HFF-Myc (cell line): ENCODE results near the gene GABRB1.
"Not testable (repeated sequence)": the region's sequence is repeated elsewhere in the genome, so short reads cannot be mapped to it uniquely, and the experiment has no call there.

Source experiments
- DNase-seq: peaks from one replicate; pipeline ENCODE4 v3.0.0-alpha.2; 2011; ENCODE audit warnings: low read depth; ENCODE audit errors: extremely low read depth
- H3K4me3 ChIP-seq: replicated peaks from 2 replicates; pipeline ENCODE4 v1.5.1; 2011; ENCODE audit warnings: low read depth, mild to moderate bottlenecking, control low read depth, low read length
- CTCF ChIP-seq: IDR thresholded peaks from 2 replicates; pipeline ENCODE4 v1.5.1; 2012; ENCODE audit warnings: mild to moderate bottlenecking, low read depth, low read length, control low read depth; ENCODE audit errors: missing control alignments

GABRB1 gene

GRCh38 chr4:47373709-47374108 lies 342.3 kb downstream of the GABRB1 start:
- no peak for TF ChIP-seq CTCF
- no peak overlapping the region for H3K4me3 ChIP-seq
- no peak for DNase-seq

- H3K4me3 ChIP-seq: no peak overlapping the region
- no peak for DNase-seq
- TF ChIP-seq CTCF: no peak
These were observed 343.1 kb downstream of the GABRB1 start for GRCh38 chr4:47374477-47374876.

GRCh38 chr4:47378021-47378530 lies 346.7 kb downstream of the GABRB1 start:
- not testable (repeated sequence) for H3K4me3 ChIP-seq, DNase-seq

- TF ChIP-seq CTCF: no peak
- H3K4me3 ChIP-seq: no peak overlapping the region
These were observed 349.8 kb downstream of the GABRB1 start for GRCh38 chr4:47381172-47381571.

GRCh38 chr4:47382846-47383360 lies 351.5 kb downstream of the GABRB1 start:
- no peak for DNase-seq
- no peak for TF ChIP-seq CTCF

More at GRCh38 chr4:47381172-47381571, 349.8 kb downstream of the GABRB1 start:
- DNase-seq: no peak

GRCh38 chr4:47383829-47384427 lies 352.6 kb downstream of the GABRB1 start:
- H3K4me3 ChIP-seq: no peak overlapping the region
- no peak for TF ChIP-seq CTCF
- peak; percentile 2 for DNase-seq

More at GRCh38 chr4:47382846-47383360, 351.5 kb downstream of the GABRB1 start:
- H3K4me3 ChIP-seq: no peak overlapping the region

- no peak overlapping the region for H3K4me3 ChIP-seq
- TF ChIP-seq CTCF: no peak
- DNase-seq: no peak
These were observed 354.8 kb downstream of the GABRB1 start for GRCh38 chr4:47386146-47386545.
